Naive thymus-derived CD8-positive, alpha-beta T cell (primary cell): Measurements from ENCODE around the gene RMI1. TPM values are rescaled to one million over a fixed set of nuclear protein-coding genes. Genes with fewer than 3 reads are reported as not detected.
A peak's percentile ranks its signal among the peaks of the same experiment; 100 is the strongest.
"Not testable (repeated sequence)": the region's sequence is repeated elsewhere in the genome, so short reads cannot be mapped to it uniquely, and the experiment has no call there.

Source experiments
- ATAC-seq, 2 donors: fragments of 150-1000 bp; cut with Tn5 transposase in 1 of 2; sonication (Bioruptor Pico), chemical (Tn5 transposase) in 1 of 2; 1 replicate in 1 of 2; 2 replicates in 1 of 2; pipeline ENCODE4 v1.10.0; 2021; ENCODE audit warnings: mild to moderate bottlenecking in 2 of 2, moderate library complexity in 2 of 2
- POLR2A ChIA-PET: fragments of 350-600 bp; sonication (Branson Sonifier 250); formaldehyde crosslinking; loops from one replicate; lab custom pipeline; 2021; ENCODE audit warnings: antibody characterized with exemption; lab: Charles Lee
- DNase-seq, 10 donors: peaks; one replicate each; pipeline versions ENCODE4 v3.0.0 to v3.0.0-alpha.2; 2020 to 2022
- H3K27ac Mint-ChIP-seq, 10 donors: one replicate each; pipeline ENCODE4 v1.8.0; 2020 to 2022; ENCODE audit warnings: mild to moderate bottlenecking in 10 of 10, mixed read lengths in 10 of 10, moderate library complexity in 4 of 10, inconsistent platforms in 1 of 10
- H3K27me3 Mint-ChIP-seq, 5 donors: one replicate each; pipeline ENCODE4 v1.8.0; 2021 to 2022; ENCODE audit warnings: mixed read lengths in 5 of 5
- H3K36me3 Mint-ChIP-seq, 3 donors: one replicate each; pipeline ENCODE4 v1.8.0; 2020 to 2022; ENCODE audit warnings: mixed read lengths in 3 of 3, mild to moderate bottlenecking in 2 of 3, inconsistent platforms in 1 of 3
- H3K4me1 Mint-ChIP-seq, 4 donors: one replicate each; pipeline ENCODE4 v1.8.0; 2021 to 2022; ENCODE audit warnings: mixed read lengths in 4 of 4
- H3K4me3 Mint-ChIP-seq, 10 donors: one replicate each; pipeline ENCODE4 v1.8.0; 2020 to 2022; ENCODE audit warnings: mild to moderate bottlenecking in 10 of 10, mixed read lengths in 10 of 10, moderate library complexity in 6 of 10, inconsistent platforms in 1 of 10
- H3K9me3 Mint-ChIP-seq, 9 donors: one replicate each; pipeline ENCODE4 v1.8.0; 2020 to 2022; ENCODE audit warnings: mixed read lengths in 9 of 9, mild to moderate bottlenecking in 3 of 9, inconsistent platforms in 1 of 9, moderate library complexity in 1 of 9
- microRNA-seq: library from miRNA; unstranded; fragments of <30 nt; microRNA quantifications from one replicate; pipeline ENCODE4 v1.2.0, GENCODE V29; 2022; ENCODE audit warnings: borderline microRNAs expressed
- polyA plus RNA-seq, 3 donors: library from polyadenylated mRNA; unstranded; fragments of 300-500 nt; fragmentation: Illumina TruSeq; gene quantifications; one replicate each; pipeline ENCODE4 v1.2.3, GENCODE V29; 2021
- total RNA-seq, 8 experiments: library from RNA in 2 of 8; stranded (reverse) in 2 of 8; gene quantifications; one replicate each; pipeline ENCODE4 v1.2.3 and lab custom pipeline; 2021 to 2026

The RMI1 gene
- total and polyA plus RNA-seq, 5 experiments from 2014 or later = 5.3 to 8.3 (median 6.6) TPM

DNA sequence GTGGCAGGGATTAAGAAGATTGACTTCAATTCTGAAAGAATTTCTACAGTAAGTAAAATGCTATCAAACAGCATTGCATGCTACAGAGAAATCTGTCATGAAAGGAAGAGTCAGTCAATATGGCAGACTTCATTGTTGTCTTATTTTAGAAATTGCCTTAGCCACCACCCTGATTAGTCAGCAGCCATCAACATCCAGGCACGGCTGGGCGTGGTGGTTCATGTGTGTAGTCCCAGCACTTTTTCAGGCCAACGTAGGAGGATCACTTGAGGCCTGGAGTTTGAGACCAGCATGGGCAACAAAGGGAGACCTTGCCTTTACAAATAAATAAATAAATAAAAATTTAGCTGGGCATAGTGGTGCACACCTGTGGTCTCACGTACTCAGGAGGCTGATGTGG is 46.6 kb downstream of the RMI1 start:
- no peaks in the 10 kb centered on the region for H3K4me1 Mint-ChIP-seq
- H3K4me3 Mint-ChIP-seq = no peak overlapping the region
- DNase-seq = no peak
- peaks cover 3 to 15% (median 9%) of the 10 kb centered on the region in 5 donors for H3K27me3 Mint-ChIP-seq
- no peaks in the 10 kb centered on the region for H3K36me3 Mint-ChIP-seq
- POLR2A ChIA-PET = no interaction called here
- no peaks in the 10 kb centered on the region for H3K9me3 Mint-ChIP-seq
- no peak for ATAC-seq
- no peak overlapping the region for H3K27ac Mint-ChIP-seq

DNA sequence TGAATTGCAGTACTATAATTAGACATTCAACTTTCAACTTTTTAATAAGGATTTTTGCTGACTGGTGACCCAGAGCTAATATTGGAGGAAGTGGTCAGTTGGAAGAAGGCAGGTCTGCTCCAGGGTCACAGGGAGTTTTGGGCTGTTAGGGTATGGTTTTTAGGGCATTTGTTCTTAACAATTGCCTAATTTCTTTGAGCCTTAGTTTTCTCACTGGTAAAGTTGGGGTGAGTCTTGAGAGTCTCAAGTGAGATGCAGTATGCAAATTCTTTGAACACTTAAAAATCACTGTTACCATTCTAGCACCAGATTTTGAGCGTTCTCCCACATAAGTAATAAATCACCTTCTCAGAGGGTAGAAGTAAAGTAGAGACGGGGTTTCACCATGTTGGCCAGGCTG is 50.9 kb downstream of the RMI1 start:
- POLR2A ChIA-PET = no interaction called here
- DNase-seq (no peak), ATAC-seq (no peak)
- Mint-ChIP-seq H3K9me3 (no peaks in the 10 kb centered on the region), H3K4me1 (no peaks in the 10 kb centered on the region), H3K27me3 (peaks cover 3 to 16% (median 6%) of the 10 kb centered on the region in 5 donors), H3K36me3 (no peaks in the 10 kb centered on the region), H3K27ac (no peak overlapping the region), H3K4me3 (no peak overlapping the region)

DNA sequence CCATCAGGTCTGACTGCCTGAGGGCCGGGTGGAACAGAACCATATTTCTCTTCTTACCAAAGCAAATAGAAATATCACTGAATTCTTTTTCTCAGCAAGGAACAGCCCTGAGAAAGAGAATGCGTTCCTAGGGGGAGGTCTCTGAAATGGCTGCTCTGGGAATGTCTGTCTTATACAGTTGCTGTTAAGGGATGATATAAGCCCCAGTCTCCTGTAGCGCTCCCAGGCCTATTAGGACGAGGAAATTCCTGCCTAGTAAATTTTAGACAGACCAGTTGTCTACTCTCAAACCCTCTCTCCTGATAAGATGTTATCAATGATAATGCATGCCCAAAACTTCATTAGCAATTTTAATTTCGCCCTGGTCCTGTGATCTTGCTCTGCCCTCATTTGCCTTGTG is 61.3 kb downstream of the RMI1 start:
- H3K4me3 Mint-ChIP-seq, H3K4me1 Mint-ChIP-seq, DNase-seq, POLR2A ChIA-PET, H3K27ac Mint-ChIP-seq, ATAC-seq: not testable (repeated sequence)
- H3K36me3 Mint-ChIP-seq = peaks cover 0 to 17% (median 10%) of the 10 kb centered on the region in 3 donors
- H3K27me3 Mint-ChIP-seq = peaks cover 25 to 63% (median 31%) of the 10 kb centered on the region in 5 donors
- peaks cover 3 to 51% (median 20%) of the 10 kb centered on the region in 9 donors for H3K9me3 Mint-ChIP-seq

DNA sequence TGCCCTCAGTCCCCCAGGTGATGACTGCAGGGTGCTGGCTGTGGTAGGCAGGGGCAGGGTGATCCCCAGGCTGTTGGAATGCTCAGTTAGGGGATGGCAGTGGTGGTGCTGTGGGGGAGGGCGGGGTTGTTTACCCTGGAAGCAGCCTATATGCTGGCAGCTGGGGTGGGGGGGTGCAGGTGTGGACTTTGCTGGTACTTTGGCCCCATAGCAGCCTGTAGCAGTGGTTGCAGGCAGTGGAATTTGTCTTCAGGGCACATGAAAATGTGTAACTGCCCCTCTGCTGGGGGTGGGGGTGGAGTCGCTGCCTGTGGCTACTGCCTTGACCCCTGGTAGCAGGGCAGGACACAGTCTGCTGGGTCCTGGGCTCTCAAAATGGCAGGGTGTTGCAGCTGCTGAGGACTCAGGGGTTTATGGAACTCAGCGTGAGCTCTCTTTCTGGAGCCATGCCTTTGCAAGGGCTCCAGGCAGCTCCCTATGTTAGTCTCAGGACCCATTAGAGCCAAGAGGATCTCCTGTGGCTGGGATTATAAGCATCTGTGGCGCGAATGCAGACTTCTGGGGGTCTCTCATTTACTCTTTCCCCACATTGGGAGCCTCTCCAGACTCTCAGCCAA is 65.0 kb downstream of the RMI1 start:
- H3K9me3 Mint-ChIP-seq = peaks cover 3 to 32% (median 14%) of the 10 kb centered on the region in 9 donors
- POLR2A ChIA-PET = no interaction called here
- H3K36me3 Mint-ChIP-seq = peaks cover 0 to 11% (median 8%) of the 10 kb centered on the region in 3 donors
- no peak for ATAC-seq
- DNase-seq = no peak
- peaks cover 11 to 27% (median 19%) of the 10 kb centered on the region in 5 donors for H3K27me3 Mint-ChIP-seq
- peaks cover 0 to 4% (median under 1%) of the 10 kb centered on the region in 4 donors for H3K4me1 Mint-ChIP-seq
- H3K27ac Mint-ChIP-seq = no peak overlapping the region
- no peak overlapping the region for H3K4me3 Mint-ChIP-seq

Small RNA genes within 50 kb of the gene (microRNA-seq; reads per million reads assigned to microRNA genes)
- gene MIR7-1 = 178 reads per million, percentile 70 among the genes with 10 or more reads in this experiment

Other genes starting within 250 kb of the RMI1 start
- gene GKAP1, start 163.0 kb upstream of the RMI1 start, total RNA-seq = 10 to 100 TPM; 15.5 to 17.5 TPM
- gene GKAP1, start 163.0 kb upstream of the RMI1 start, polyA plus RNA-seq = 1 to 10 TPM; 5.4 to 9.7 (median 6.2) TPM
- 1 to 10 TPM; 7.4 to 8.4 TPM for gene KIF27, start 59.4 kb upstream of the RMI1 start, total RNA-seq
- gene KIF27, start 59.4 kb upstream of the RMI1 start, polyA plus RNA-seq = 1 to 10 TPM; 1.1 to 2.1 (median 1.3) TPM
- 100 to 1,000 TPM; 653 to 706 TPM for gene HNRNPK, start 590 bp upstream of the RMI1 start, total RNA-seq
- gene HNRNPK, start 590 bp upstream of the RMI1 start, polyA plus RNA-seq = 100 to 1,000 TPM; 760 to 890 (median 849) TPM